ENCODE data around the gene SART3.

The SART3 gene

GRCh38 chr12:108518716-108519496 is 42.1 kb downstream of the SART3 start:
- DNase-seq (ENCODE audit: low read depth) = no peak
- H3K4me3 ChIP-seq (ENCODE audit: low read depth, low read length) = no peak overlapping the region
- TF ChIP-seq CTCF (IDR thresholded peaks at IDR 0.05; ENCODE audit: insufficient read depth, low read depth, low read length, missing control alignments) = no peak

GRCh38 chr12:108518101-108518715 is 42.8 kb downstream of the SART3 start:
- H3K4me3 ChIP-seq (ENCODE audit: low read depth, low read length) = no peak overlapping the region
- DNase-seq (ENCODE audit: low read depth) = no peak
- TF ChIP-seq CTCF (IDR thresholded peaks at IDR 0.05; ENCODE audit: insufficient read depth, low read depth, low read length, missing control alignments) = no peak

- no peak for DNase-seq (ENCODE audit: low read depth)
- no peak for TF ChIP-seq CTCF (IDR thresholded peaks at IDR 0.05; ENCODE audit: insufficient read depth, low read depth, low read length, missing control alignments)
- no peak overlapping the region for H3K4me3 ChIP-seq (ENCODE audit: low read depth, low read length)
Observed at GRCh38 chr12:108517288-108518100, 43.5 kb downstream of the SART3 start.

- no peak overlapping the region for H3K4me3 ChIP-seq (ENCODE audit: low read depth, low read length)
- DNase-seq (ENCODE audit: low read depth) = peak; percentile 37
- no peak for TF ChIP-seq CTCF (IDR thresholded peaks at IDR 0.05; ENCODE audit: insufficient read depth, low read depth, low read length, missing control alignments)
Observed at GRCh38 chr12:108516511-108517275, 44.3 kb downstream of the SART3 start.

GRCh38 chr12:108515916-108516315 is 45.1 kb downstream of the SART3 start:
- peak; percentile 59 for DNase-seq (ENCODE audit: low read depth)
- H3K4me3 ChIP-seq (ENCODE audit: low read depth, low read length) = peak overlapping the region; percentile 65
- TF ChIP-seq CTCF (IDR thresholded peaks at IDR 0.05; ENCODE audit: insufficient read depth, low read depth, low read length, missing control alignments) = no peak
